Rectal smooth muscle tissue (tissue), 1 donor: ENCODE measurements around the gene XPOT.

Source experiments
- H3K27ac ChIP-seq: one replicate; pipeline ENCODE4 v1.7.0; 2013; ENCODE audit warnings: low read depth, low read length, inconsistent platforms
- H3K27me3 ChIP-seq: one replicate; pipeline ENCODE4 v1.7.0; 2013; ENCODE audit warnings: low read length; ENCODE audit not compliant: control insufficient read depth, insufficient read depth
- H3K36me3 ChIP-seq: one replicate; pipeline ENCODE4 v1.7.0; 2013; ENCODE audit warnings: low read length; ENCODE audit not compliant: control insufficient read depth, insufficient read depth
- H3K4me1 ChIP-seq: one replicate; pipeline ENCODE4 v1.7.0; 2013; ENCODE audit warnings: low read length; ENCODE audit not compliant: control insufficient read depth, insufficient read depth
- H3K4me3 ChIP-seq: one replicate; pipeline ENCODE4 v1.7.0; 2013; ENCODE audit warnings: low read length
- H3K9ac ChIP-seq: one replicate; pipeline ENCODE4 v1.7.0; 2013; ENCODE audit warnings: low read length

Gene XPOT

DNA sequence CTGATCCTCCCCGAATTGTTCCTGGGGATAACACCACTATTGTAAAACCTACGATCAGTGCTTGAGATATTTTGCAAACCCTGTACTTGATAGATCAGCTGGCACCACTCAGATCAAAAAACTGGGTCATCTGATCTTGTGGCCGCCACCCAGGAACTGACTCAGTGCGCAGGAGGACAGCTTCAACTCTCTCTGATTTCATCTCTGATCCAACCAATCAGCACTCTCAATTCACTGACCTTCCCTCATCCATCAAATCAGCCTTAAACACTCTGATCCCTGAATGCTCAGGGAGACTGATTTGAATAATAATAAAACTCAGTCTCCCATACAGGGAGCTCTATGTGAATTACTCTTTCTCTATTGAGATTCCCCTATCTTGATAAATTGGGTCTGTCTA, 4.2 kb upstream of the XPOT start:
- H3K27me3 ChIP-seq: no peaks in the 10 kb centered on the region
- no peak overlapping the region for H3K4me3 ChIP-seq
- H3K9ac ChIP-seq: no peak overlapping the region
- no peak overlapping the region for H3K27ac ChIP-seq
- H3K36me3 ChIP-seq: no peaks in the 10 kb centered on the region
- H3K4me1 ChIP-seq: no peaks in the 10 kb centered on the region

DNA sequence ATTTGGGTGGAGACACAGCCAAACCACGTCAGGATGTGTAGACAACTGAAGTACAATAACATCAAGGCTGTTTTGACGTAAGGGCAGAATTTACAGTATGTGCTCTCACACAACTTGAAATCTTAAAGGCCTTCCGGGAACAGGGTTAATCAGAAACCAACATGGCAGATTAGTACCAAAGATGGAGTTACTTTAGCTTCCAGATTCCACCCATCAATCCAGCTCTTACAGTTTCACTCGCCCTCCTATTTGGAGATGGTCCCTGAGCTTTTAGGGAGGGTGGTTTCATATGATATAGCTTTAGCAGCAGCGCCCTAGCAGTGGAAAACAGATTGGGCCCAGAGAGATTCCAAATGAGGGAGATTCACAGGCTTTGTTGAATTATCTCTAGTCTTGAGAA, 2.0 kb upstream of the XPOT start:
- no peak overlapping the region for H3K27ac ChIP-seq
- no peak overlapping the region for H3K4me3 ChIP-seq
- H3K36me3 ChIP-seq: no peaks in the 10 kb centered on the region
- no peaks in the 10 kb centered on the region for H3K27me3 ChIP-seq
- no peaks in the 10 kb centered on the region for H3K4me1 ChIP-seq
- no peak overlapping the region for H3K9ac ChIP-seq

GRCh38 chr12:64404470-64405256, 471 bp downstream of the XPOT start:
- H3K9ac ChIP-seq: peak overlapping the region; percentile 80
- H3K27ac ChIP-seq: peak overlapping the region; percentile 96
- H3K36me3 ChIP-seq: no peaks in the 10 kb centered on the region
- peak overlapping the region; percentile 90 for H3K4me3 ChIP-seq
- no peaks in the 10 kb centered on the region for H3K27me3 ChIP-seq
- no peaks in the 10 kb centered on the region for H3K4me1 ChIP-seq

GRCh38 chr12:64407342-64408223, 3.4 kb downstream of the XPOT start:
- H3K36me3 ChIP-seq: peaks cover 6% of the 10 kb centered on the region
- H3K4me1 ChIP-seq: no peaks in the 10 kb centered on the region
- no peak overlapping the region for H3K4me3 ChIP-seq
- H3K27ac ChIP-seq: no peak overlapping the region
- no peaks in the 10 kb centered on the region for H3K27me3 ChIP-seq
- H3K9ac ChIP-seq: no peak overlapping the region

GRCh38 chr12:64411427-64411826, 7.2 kb downstream of the XPOT start:
- Histone ChIP-seq H3K4me1 (no peaks in the 10 kb centered on the region), H3K27ac (no peak overlapping the region), H3K36me3 (peaks cover 12% of the 10 kb centered on the region), H3K9ac (no peak overlapping the region), H3K27me3 (no peaks in the 10 kb centered on the region), H3K4me3 (no peak overlapping the region)

- Histone ChIP-seq H3K27me3 (no peaks in the 10 kb centered on the region), H3K27ac (no peak overlapping the region), H3K36me3 (peaks cover 12% of the 10 kb centered on the region), H3K4me1 (no peaks in the 10 kb centered on the region), H3K9ac (no peak overlapping the region), H3K4me3 (no peak overlapping the region)
Measured at GRCh38 chr12:64412459-64412858, 8.3 kb downstream of the XPOT start.

- Histone ChIP-seq H3K36me3 (peaks cover 14% of the 10 kb centered on the region), H3K27me3 (no peaks in the 10 kb centered on the region), H3K4me3 (no peak overlapping the region), H3K27ac (no peak overlapping the region), H3K4me1 (no peaks in the 10 kb centered on the region), H3K9ac (no peak overlapping the region)
Measured at GRCh38 chr12:64413884-64414283, 9.7 kb downstream of the XPOT start.

DNA sequence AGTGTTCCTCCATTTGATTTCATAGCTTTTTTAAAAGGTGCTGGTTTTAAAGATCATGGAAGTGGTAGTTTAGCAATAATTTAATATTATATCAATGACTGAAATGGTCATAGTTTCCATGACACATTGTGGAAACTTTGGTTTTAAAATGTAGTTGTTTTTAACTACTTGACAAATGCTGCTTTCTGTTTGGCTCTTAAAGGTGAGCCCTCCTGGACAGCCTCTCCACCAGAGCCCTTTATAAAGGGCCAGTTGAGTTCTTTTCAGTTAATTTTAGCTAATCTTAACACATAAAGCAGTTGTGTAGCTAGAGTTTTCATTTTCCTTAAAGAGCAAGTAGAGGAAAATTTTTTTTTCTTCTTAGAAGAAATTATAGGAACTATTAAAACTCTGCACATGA, 14.0 kb downstream of the XPOT start:
- Histone ChIP-seq H3K9ac (no peak overlapping the region), H3K27me3 (no peaks in the 10 kb centered on the region), H3K4me3 (no peak overlapping the region), H3K36me3 (peaks cover 5% of the 10 kb centered on the region), H3K27ac (no peak overlapping the region), H3K4me1 (no peaks in the 10 kb centered on the region)

DNA sequence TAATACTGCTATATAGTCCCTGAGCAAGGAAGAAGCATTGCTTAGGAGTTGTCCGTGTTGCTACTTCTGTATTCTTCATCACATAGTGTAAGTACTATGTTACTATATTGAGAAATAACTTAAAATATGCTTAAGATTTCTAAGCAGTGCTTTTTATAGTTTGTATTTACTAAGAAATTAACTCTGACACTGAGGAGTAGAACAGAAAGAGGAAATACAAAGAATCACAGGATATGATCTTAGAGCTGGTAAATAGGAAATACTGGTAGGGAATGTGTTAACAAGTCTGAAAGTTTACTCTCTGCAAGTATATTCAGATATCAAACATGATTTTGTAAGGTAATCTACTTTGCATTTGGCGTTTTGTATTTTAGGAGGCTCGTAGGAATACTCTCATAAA, 15.5 kb downstream of the XPOT start:
- H3K36me3 ChIP-seq: peaks cover 3% of the 10 kb centered on the region
- H3K9ac ChIP-seq: no peak overlapping the region
- no peaks in the 10 kb centered on the region for H3K27me3 ChIP-seq
- no peak overlapping the region for H3K4me3 ChIP-seq
- no peak overlapping the region for H3K27ac ChIP-seq
- no peaks in the 10 kb centered on the region for H3K4me1 ChIP-seq

DNA sequence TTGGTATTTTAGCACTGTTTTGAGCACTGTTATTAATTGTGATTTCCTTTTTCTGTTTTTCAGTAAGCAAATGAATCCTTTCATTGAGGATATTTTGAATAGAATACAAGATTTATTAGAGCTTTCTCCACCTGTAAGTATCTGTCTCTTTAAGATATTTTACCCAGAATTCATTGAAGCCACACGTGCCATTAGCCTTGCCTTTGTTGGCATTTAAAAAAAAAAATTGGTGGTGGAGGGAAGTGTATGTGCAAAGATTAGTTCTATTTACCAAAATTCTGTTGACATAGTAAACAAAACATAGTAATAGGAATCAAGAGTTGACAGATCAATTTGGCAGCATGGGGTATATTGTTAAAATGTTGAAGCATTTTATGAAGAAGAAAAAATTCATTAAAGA, 23.8 kb downstream of the XPOT start:
- H3K9ac ChIP-seq: no peak overlapping the region
- H3K4me3 ChIP-seq: no peak overlapping the region
- peaks cover 25% of the 10 kb centered on the region for H3K36me3 ChIP-seq
- no peak overlapping the region for H3K27ac ChIP-seq
- no peaks in the 10 kb centered on the region for H3K4me1 ChIP-seq
- H3K27me3 ChIP-seq: no peaks in the 10 kb centered on the region

- no peak overlapping the region for H3K9ac ChIP-seq
- H3K27me3 ChIP-seq: no peaks in the 10 kb centered on the region
- H3K27ac ChIP-seq: no peak overlapping the region
- H3K4me3 ChIP-seq: no peak overlapping the region
- no peaks in the 10 kb centered on the region for H3K4me1 ChIP-seq
- peaks cover 25% of the 10 kb centered on the region for H3K36me3 ChIP-seq
Measured at GRCh38 chr12:64428956-64429355, 24.8 kb downstream of the XPOT start.

GRCh38 chr12:64430886-64431285, 26.7 kb downstream of the XPOT start:
- peaks cover 16% of the 10 kb centered on the region for H3K36me3 ChIP-seq
- no peak overlapping the region for H3K9ac ChIP-seq
- H3K27me3 ChIP-seq: no peaks in the 10 kb centered on the region
- no peak overlapping the region for H3K4me3 ChIP-seq
- H3K27ac ChIP-seq: no peak overlapping the region
- H3K4me1 ChIP-seq: no peaks in the 10 kb centered on the region
